Activated CD4-positive, alpha-beta T cell treated with anti-CD3 and anti-CD28 coated beads, Interleukin-2, Interleukin-6, amounts not matched to agents 100 ng/mL and 50 ng/mL, durations not matched to agents 16 hours and 8 hours (primary cell): ENCODE data around the gene PPP1R7.
"Not testable (repeated sequence)": the region's sequence is repeated elsewhere in the genome, so short reads cannot be mapped to it uniquely, and the experiment has no call there.

ENCODE experiments used
- DNase-seq: peaks from one replicate; pipeline ENCODE4 v3.0.0-alpha.2; 2020

PPP1R7 gene

DNA sequence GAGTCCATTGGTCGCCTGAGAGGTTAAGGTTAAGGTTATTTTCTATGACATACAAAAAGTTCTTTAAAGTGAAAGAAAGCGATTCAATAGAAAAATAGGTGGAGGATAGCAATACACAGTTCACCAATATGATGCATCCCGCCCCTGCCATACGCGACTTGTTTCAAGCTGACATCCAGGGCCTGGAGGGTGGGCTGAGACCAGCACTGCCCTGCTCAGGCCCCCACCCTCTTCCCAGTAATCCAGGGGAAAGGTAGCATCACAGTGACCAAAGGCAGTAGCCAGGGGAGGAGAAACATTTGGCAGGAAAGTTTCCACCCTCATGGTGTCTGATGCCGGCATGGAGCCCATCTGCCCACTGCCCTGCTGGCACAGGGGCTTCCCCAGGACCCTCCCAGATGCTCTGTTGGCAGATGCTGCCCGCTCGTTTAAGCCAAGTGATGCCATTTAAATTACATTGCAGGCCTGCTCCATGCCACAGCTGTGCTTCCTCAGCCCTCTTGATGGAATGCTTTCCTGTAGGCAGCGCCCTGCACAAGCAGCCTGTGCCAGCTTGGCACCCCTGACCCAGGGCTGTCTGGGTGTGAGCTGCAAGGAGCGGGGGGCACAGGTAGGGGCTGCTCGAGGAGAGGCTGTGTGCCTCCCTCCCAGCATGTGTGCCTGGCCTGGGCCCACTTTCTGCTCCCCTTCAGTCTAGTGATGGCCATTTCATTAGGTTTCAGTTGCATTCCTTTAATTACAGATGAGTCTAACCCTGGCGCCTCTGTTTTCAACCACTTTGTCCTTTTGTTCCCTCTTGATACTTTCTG is 27.5 kb downstream of the PPP1R7 start:
- no peak for DNase-seq

DNA sequence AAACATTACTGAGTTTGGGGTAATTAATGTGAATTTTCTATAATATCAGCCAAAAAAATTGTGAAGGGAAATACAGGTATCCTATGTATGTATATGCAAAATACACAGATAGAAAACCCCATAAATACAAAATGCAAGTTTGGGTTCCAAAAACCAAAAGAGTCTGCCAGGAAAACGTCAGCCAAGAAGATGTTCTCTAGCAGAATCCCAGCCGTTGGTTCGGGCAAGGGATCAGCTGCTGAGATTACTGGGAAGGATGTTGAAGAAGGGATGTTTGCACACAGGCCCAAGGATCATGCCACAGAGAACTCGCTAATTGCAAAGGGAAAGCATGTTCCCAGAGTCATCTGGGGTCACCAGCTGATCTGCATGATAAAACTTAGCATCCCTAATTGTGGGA is 28.7 kb downstream of the PPP1R7 start:
- DNase-seq = no peak

DNA sequence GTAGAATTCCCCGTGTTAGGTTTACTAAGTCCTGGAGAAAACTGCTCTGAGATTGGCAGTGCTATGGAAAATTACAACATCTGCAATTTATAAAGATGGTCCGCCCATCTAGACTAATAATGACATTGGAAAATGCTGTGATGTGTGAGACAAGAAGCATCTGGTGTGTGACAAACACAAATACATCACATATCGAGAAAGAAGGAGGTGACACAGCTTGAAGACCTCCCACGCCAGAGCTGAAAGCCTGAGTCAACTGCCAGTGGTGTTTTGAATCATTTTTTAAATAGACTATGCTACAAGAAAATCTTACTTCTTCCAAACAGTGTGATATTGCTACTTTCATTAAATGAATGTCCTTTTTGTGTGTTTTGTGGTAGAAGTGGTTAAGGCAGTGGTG is 29.6 kb downstream of the PPP1R7 start:
- DNase-seq = peak; percentile 73

DNA sequence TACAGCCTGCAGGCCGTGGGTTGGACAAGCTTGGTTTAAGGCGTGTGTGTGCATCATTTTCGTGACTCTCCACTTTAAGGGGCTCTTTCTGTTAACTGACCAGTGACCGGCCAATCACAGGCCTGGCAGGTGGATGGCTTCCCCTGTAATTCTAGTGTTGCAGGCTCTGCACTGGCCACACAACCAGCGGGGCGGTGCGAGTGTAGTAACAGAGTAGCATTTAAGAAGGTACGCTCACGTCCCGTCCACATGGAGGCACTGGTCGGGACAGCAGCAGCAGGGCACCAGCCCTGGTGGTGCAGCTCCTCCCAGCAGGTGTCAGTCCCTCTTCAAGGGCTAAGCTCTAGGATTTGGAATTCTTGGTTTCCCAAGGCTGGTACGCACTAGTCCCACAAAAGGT is 30.2 kb downstream of the PPP1R7 start:
- no peak for DNase-seq

DNA sequence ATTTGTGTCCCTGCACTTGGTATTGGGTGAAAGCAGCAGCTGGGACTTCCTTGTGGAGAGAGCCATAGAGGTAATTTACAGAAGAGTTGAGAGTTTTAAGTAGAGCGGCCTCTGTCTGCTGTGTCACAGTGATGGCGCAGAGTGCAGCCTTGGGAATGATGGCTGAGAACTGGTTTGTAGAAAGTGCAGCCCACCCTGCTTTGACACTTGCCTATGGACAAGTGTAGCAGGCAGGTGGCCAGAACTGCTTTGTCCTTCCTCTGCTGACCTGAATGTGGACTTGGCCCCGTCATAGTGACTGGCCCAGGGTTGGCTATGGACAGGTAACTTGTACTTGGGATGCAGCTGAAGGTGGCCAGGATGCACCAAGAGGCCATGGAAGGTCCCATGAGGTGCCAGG is 31.9 kb downstream of the PPP1R7 start:
- no peak for DNase-seq

DNA sequence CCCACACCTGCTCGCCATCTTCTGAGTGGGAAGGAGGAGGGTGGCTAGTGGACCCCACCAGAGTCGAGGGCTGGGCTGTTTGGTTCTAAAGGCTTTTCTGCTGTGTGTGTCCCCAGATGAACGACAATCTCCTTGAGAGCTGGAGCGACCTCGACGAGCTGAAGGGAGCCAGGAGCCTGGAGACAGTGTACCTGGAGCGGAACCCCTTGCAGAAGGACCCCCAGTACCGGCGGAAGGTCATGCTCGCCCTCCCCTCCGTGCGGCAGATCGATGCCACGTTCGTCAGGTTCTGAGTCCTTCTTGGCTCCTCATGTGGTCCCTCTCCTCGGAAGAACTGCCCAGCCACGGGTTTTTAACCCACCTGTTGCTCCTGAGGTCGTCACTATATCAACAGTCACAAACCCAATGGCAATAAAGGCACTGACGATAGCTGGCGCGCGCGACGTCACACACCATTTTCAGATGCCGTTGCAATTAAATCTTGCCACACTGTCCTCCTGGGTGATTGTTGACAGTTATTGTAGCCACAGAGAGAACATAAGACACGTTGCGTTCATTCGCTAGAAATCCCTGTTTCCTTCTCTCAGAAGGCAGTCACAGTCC is 32.4 kb downstream of the PPP1R7 start:
- no peak for DNase-seq

DNA sequence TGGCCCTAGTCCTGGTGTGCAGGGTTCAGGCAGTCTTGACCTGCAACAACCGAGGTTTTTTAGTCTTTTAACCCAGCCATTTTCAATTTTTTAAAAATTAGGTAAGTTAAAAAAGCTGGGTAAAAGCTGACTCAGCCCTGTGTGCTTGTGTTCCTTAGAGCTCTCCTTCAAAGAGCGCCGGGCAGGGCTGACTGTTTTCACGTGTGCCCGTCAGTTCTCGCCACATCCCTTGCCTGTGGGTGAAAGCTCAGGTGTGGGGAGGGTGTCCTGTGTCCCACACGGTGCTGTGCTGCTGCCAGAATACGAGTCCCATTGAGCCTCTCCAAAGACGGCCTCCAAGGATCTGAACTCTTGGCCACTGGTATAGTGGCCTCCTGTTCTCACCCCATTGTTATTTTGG is 33.0 kb downstream of the PPP1R7 start:
- no peak for DNase-seq

DNA sequence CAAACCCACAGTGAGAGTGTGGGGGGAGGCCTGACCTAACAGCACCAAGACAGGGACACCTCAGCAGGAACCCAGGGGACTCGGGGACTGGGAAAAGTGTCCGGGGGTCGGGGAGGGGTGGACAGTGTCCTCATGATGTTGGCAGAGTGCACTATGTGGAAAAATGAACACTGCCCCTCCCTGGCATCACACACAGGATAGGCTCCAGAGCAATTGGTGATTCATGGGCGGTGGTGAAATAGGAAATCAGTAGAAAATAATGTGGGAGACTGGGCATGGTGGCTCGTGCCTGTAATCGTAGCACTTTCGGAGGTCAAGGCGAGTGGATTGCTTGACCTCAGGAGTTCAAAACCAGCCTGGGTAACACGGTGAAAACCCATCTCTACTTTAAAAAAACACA is 34.6 kb downstream of the PPP1R7 start:
- no peak for DNase-seq

DNA sequence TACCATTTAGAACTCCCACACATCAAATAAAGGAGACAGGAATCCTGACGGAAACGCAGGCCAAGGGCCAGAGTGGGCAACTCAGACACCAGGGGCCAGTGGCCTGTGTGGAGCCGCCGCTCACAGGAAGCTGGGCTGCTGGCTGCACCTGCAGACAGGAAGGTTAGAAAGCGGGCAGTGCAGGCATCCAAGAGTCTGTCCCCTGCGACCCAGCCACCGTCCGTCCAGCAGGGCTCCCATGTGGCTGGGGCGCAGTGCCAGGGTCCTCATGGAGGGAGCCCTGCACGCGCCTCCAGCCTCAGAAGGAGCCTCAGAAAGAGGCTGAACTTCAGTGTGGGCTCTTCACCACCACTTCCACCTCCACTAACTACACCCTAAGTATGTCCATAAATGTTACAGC is 35.7 kb downstream of the PPP1R7 start:
- DNase-seq = no peak

DNA sequence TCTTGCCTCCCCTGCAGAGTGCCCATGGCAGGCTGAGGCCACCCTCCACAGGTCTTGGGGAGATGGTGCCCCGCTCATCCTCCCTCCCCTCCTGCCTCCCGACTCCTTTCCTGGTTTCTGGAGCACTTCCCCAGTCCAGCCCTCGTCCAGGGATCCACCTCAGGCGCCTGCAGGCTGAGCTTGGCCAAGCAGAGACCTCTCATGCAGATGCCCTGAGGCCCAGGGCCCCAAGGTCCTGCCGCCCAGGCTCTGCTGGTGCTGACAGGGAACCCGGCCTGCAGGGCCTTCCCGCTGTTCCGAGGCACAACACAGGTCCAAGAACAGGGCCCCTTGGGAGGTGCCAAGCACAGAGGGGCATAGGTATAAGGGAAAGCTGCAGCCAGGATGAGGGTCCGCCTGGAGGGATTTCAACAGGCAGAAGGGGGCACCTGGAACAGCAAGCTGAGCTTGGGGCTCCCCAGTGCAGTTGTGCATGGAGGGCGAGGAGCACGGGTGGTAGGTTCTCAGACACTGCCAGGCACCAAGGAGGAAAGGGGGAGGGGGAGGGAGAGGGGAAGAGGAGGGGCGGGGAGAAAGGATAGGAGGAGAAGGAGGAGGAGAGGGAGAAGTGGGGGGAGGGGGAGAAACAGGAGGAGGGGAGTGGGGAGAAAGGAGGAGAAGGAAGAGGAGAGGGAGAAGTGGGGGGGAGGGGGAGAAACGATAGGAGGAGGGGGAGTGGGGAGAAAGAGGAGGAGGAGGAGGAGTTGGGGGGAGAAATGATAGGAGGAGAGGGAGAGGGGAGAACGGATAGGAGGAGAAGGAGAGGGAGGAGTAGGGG is 37.0 kb downstream of the PPP1R7 start:
- no peak for DNase-seq

DNA sequence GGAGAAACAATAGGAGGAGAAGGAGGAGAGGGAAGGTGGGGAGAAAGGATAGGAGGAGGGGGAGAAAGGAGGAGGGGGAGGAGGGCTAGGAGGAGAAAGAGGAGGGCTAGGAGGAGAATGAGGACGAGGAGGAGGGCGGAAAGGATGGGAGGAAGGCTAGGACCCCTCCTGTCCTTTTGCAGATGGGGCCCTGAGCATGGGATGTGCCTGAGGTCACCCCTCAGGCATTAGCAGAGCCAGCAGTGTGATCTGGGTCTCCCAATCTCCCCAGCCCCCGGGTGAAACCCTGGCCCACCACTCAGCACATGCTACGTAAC is 37.6 kb downstream of the PPP1R7 start:
- DNase-seq = no peak

DNA sequence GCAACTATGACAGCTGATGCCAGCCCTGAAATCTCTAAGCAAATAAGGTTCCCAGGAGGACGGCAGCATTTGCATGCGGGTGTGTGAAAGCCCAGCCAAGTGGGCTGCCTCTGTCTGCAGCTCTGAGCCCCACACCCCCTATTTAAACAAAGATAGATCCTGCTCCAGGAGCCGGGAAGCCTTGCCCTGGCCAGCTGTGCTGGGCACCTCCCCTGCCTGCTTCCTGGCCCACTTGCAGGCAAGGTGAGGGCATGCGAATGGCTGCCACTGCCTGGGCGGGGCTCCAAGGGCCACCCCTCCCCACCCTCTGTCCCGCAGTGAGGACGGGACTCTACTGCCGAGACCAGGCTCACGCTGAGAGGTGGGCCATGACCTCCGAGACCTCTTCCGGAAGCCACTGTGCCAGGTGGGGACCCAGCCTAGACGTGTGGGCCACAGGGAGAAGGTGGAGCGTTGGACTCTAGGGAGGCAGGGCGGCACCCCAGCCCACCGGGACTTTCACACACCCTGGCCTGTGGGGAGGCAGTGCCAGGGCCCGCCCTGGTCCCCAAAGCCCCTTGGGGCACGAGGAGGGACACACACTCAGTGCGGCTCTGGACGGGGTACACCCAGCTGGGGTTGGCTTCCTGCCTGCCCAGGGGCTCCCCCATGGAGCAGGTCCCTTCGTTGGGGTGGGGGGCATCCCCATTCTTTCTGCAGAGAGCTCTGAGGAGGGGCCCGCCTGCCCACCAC is 38.3 kb downstream of the PPP1R7 start, which contains the start of gene ANO7:
Gene ANO7 (plus strand): TSS at position 317 of the 732 bp plus-strand sequence. CDS start 1,387 bp downstream, outside the sequence.
- no peak for DNase-seq

DNA sequence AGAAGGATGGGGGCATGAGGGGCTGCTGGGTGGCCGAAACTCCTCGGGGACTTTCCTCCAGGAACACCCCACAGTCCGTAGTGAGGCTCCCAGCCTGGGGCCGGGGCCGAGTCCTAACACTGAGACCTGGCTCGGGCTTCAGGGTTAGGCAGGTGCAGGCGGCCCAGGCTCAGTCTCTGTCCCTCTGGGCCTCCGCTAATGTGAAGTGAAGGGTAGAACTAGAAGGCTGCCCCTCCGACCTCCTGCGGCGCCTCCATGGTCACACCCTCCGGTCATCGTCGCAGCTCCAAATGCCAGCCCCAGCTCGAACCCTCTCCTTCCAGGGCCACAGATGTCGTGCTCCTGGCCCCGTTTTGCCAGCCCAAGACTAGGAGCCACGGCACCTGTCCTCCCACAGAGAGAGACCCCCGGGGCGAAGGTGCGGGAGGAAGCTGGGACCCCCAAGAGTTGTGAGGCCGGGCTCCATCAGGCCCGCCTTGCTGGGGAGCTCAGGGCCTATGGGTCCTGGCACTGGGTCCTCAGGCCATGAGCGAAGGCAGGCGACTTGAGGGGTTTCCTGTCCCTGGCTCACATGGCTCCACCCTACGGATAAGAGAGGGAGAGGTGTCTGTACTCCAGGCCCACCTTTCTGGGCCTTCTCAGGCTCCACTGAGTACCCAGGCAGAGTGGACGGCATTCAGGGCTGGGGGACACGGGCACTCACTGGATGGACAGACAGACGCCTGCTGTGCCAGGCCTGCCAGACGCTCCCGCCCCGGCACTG is 39.0 kb downstream of the PPP1R7 start:
- no peak for DNase-seq

DNA sequence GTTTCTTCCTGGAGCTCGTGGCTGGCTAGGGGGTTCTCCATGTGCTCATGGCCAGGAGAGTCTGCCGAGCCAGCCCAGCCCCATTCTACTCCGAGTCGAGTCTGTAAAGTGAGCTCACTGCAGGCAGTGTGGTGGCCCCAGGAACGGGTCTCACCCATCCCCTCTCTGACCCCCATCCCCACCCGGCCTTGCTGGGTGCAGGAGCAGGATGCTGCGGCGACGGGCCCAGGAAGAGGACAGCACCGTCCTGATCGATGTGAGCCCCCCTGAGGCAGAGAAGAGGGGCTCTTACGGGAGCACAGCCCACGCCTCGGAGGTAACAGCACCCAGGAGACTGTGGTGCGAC is 39.6 kb downstream of the PPP1R7 start:
- DNase-seq = no peak

DNA sequence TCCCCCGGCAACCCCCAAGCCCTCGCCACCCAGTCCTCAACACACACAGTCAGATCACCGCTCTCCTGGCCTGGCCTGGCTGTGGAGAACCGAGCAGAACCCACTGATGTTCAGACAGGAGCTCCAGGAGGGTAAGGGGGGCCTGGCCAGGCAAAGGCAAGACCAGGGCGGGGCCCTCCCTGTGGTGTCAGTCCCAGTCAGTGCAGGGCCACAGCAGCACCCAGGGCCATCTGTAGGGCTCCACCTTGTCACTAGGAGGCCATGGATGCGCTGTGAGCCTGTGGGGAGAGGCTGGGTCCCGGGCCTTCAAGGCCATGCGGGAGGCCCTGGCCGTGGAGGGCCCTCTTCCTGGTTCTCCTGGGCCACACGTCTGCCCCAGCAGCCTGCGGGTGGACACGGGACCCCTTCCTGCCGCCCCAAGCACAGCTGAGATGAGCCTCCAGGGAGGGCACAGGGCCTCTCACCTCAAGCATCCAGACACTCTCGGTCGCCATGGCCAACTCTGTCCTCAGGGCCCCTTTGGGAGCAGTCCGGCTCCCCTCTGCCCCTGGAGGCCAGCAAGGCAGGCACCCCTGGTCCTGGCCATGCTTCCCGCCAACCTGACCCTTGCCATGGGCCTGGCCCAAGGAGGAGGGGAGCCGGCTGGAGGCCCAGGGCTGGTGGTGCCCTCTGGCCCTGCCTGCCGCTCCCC is 40.2 kb downstream of the PPP1R7 start:
- DNase-seq = no peak

DNA sequence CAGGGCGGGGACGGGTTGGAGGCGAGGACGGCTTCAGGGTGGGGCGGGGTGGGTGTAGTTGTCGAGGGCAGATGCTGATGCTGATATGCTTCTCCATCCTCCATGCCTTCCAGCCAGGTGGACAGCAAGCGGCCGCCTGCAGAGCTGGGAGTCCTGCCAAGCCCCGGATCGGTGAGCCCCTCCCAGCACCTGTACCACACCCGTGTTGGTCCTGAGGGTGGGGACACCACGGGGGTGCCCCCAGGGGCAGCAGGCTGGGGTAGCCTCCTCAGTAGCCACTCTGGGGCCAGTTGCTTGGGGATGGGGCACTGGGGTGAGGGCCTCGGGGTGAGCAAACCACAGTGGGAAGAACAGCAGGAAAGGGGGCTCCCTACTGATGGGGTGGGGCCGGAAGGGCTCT is 40.8 kb downstream of the PPP1R7 start:
- DNase-seq = no peak

DNA sequence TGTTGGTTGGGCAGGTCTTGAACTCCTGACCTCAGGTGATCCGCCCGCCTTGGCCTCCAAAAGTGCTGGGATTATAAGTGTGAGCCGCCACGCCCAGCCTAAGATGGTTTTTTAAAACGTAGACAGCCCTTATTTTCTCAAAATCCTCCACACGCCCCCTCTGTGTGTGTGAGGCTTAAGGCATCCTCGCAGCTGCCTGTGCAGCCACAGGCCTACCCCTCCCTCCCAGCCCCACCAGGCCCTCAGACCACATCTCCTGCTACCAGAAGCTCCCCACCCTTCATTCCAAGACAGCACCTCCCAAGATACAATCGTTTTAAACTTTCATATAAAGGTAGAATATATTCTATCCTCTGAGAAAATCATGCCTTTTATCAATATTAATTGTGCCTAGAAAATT is 43.0 kb downstream of the PPP1R7 start:
- no peak for DNase-seq

DNA sequence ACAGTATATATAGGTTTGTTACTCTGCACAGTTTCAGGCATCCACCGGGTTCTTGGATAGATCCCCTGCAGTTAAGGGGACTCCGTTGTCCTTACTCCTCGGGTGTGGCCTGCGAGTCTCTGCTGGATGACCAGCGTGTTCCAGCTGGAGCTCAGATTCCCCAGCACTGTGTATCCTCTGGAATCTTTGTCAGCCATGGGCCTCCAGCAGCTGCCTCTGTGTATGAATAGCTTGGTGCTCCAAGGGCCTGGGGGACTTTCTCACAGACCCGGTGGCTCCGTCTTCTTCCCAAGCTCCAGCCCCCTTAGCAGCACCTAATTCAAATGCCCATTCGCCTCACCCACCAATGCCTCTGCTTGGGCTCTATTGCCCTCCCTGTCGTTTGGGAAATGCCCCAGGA is 44.5 kb downstream of the PPP1R7 start:
- no peak for DNase-seq

DNA sequence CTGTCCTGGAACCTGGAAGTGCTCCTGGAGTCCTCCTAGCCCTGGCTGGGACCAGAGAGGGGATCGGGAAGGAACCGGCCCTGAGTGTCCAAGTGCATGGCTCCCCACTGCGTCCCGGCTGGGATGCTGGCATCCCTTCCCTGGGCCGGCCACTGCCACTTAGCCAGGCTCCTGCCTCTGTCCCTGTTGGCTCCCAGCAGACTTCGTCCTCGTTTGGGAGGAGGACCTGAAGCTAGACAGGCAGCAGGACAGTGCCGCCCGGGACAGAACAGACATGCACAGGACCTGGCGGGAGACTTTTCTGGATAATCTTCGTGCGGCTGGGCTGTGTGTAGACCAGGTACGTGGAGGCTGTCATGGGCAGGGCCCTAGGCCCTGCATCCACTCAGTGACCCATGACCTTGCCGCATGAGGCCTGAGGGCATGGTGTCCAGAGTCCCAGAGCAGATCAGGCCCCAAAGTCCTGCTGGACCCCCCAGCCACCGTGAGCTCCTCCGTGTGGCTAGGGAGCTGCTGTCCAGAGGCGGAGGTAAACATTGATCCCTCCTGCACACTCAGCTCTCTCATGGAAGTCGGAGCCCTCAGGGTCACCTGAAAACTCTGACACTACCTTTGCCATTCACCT is 45.4 kb downstream of the PPP1R7 start:
- DNase-seq = no peak

DNA sequence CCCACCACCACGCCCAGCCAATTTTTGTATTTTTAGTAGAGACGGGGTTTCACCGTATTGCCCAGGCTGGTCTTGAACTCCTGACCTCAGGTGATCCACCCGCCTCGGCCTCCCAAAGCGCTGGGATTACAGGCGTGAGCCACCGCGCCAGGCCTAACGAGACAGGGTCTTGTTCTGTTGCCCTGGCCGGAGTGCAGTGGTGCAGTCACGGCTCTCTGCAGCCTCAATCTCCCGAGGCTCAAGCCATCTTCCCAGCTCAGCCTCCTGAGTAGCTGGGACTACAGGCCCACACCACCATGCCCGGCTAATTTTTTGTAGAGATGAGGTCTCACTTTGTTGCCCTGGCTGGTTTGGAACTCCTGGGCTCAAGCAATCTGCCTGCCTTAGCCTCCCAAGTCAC is 47.0 kb downstream of the PPP1R7 start:
- DNase-seq = not testable (repeated sequence)

DNA sequence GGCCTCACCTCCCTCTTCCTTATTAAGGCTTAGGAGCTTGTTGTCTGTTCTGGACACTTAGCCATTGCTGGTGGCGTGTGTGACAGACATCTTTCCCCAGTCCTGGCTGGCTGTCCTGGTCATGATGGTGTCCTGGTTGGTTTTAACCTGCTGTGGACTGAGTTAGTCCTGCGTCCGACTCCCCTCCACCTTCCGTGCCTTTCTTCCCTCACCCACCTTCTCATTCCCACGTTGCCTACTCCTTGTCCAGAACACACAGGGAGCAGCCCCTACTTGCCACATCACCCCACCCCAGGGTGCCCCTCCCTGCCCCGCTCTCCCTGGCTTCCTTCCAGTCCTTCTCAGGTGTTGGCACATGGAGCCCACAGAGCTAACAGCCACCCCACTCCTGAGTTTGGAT is 47.7 kb downstream of the PPP1R7 start:
- no peak for DNase-seq
